HCEC 1CT (cell line): ENCODE measurements around the gene RNU1-3.

Source experiments
- DNase-seq: peaks from one replicate; pipeline ENCODE4 v3.0.0-alpha.2; 2017

Gene RNU1-3

GRCh38 chr1:16617778-16618580, 48.8 kb downstream of the RNU1-3 start:
- no peak for DNase-seq

GRCh38 chr1:16617114-16617631, 49.6 kb downstream of the RNU1-3 start:
- DNase-seq: no peak
